Vagina (tissue), 2 donors: Measurements from ENCODE around the gene TIGAR.

Experiments used
- POLR2A ChIP-seq, 2 donors: fragments of 450-650 bp; IDR thresholded peaks; one replicate each; pipeline ENCODE4 v1.6.1; 2017; ENCODE audit warnings: antibody characterized with exemption in 2 of 2, mild to moderate bottlenecking in 2 of 2, moderate library complexity in 2 of 2
- POLR2AphosphoS5 ChIP-seq, 2 donors: sonication (generic); formaldehyde crosslinking; IDR thresholded peaks; one replicate each; pipeline ENCODE4 v1.9.0; 2017; ENCODE audit warnings: antibody characterized with exemption in 2 of 2, mild to moderate bottlenecking in 2 of 2, low read depth in 1 of 2; ENCODE audit not compliant: insufficient read depth in 1 of 2
- TF ChIP-seq, protein P1 (sequence below), 3 experiments: fragments of 450-650 bp in 2 of 3; fragments of 200-600 bp in 1 of 3; sonication (generic) in 1 of 3; IDR thresholded peaks; one replicate each; pipeline ENCODE4 v1.5.1; 2017 to 2019; ENCODE audit warnings: antibody characterized with exemption in 3 of 3, mild to moderate bottlenecking in 2 of 3, moderate library complexity in 2 of 3

DNA sequence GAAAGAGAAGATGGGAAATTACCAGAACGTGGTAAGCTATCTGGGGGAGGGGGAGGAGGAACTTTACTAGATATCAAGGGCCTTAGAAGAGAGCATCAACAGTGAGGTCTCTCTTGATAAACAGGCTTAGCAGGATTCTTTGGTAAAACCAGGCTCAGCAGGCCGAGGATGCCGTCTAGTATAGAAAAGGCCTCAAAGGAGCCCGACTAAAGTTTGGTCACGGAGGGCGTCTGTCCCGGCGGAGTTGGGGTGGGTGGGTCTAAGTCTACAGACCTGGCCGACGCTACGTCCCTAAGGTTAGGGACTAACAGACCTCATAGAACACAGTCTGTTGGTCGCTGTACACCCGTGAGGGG lies 538 bp upstream of the TIGAR start:
- TF ChIP-seq, protein P1, sequence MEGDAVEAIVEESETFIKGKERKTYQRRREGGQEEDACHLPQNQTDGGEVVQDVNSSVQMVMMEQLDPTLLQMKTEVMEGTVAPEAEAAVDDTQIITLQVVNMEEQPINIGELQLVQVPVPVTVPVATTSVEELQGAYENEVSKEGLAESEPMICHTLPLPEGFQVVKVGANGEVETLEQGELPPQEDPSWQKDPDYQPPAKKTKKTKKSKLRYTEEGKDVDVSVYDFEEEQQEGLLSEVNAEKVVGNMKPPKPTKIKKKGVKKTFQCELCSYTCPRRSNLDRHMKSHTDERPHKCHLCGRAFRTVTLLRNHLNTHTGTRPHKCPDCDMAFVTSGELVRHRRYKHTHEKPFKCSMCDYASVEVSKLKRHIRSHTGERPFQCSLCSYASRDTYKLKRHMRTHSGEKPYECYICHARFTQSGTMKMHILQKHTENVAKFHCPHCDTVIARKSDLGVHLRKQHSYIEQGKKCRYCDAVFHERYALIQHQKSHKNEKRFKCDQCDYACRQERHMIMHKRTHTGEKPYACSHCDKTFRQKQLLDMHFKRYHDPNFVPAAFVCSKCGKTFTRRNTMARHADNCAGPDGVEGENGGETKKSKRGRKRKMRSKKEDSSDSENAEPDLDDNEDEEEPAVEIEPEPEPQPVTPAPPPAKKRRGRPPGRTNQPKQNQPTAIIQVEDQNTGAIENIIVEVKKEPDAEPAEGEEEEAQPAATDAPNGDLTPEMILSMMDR (IDR thresholded peaks at IDR 0.05), result no peak
- no peak for TF ChIP-seq POLR2A (IDR thresholded peaks at IDR 0.05)
- TF ChIP-seq POLR2AphosphoS5 (IDR thresholded peaks at IDR 0.05; ENCODE audit: insufficient read depth in 1 of 2, low read depth in 1 of 2), result no peak
